GM12875 (cell line): ENCODE measurements around the gene MCF2L.

Experiments used
- H3K4me3 ChIP-seq: one replicate; pipeline ENCODE4 v1.5.1; 2011; ENCODE audit warnings: low read depth, low read length, control low read depth
- TF ChIP-seq, protein P1 (sequence below): IDR thresholded peaks from 2 replicates; pipeline ENCODE4 v1.5.1; 2011; ENCODE audit warnings: low read depth, mild to moderate bottlenecking, control low read depth, inconsistent platforms, low read length, moderate library complexity, borderline replicate concordance; ENCODE audit not compliant: insufficient read depth

MCF2L gene

DNA sequence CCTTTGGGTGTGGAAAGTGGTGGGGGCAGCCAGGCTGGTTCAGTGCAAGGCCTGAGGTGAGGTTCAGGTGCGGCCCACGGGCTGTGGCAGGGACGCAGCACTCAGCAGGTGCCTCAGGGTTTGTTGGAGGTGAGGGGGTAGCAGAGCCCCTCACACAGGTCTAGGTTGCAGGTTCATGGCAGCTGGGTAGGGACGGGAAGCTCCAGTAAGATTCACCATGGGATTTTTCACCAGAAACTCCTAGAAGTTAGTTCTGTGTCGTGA is 14.0 kb downstream of the MCF2L start:
- TF ChIP-seq, protein P1, sequence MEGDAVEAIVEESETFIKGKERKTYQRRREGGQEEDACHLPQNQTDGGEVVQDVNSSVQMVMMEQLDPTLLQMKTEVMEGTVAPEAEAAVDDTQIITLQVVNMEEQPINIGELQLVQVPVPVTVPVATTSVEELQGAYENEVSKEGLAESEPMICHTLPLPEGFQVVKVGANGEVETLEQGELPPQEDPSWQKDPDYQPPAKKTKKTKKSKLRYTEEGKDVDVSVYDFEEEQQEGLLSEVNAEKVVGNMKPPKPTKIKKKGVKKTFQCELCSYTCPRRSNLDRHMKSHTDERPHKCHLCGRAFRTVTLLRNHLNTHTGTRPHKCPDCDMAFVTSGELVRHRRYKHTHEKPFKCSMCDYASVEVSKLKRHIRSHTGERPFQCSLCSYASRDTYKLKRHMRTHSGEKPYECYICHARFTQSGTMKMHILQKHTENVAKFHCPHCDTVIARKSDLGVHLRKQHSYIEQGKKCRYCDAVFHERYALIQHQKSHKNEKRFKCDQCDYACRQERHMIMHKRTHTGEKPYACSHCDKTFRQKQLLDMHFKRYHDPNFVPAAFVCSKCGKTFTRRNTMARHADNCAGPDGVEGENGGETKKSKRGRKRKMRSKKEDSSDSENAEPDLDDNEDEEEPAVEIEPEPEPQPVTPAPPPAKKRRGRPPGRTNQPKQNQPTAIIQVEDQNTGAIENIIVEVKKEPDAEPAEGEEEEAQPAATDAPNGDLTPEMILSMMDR: no peak
- no peak overlapping the region for H3K4me3 ChIP-seq

DNA sequence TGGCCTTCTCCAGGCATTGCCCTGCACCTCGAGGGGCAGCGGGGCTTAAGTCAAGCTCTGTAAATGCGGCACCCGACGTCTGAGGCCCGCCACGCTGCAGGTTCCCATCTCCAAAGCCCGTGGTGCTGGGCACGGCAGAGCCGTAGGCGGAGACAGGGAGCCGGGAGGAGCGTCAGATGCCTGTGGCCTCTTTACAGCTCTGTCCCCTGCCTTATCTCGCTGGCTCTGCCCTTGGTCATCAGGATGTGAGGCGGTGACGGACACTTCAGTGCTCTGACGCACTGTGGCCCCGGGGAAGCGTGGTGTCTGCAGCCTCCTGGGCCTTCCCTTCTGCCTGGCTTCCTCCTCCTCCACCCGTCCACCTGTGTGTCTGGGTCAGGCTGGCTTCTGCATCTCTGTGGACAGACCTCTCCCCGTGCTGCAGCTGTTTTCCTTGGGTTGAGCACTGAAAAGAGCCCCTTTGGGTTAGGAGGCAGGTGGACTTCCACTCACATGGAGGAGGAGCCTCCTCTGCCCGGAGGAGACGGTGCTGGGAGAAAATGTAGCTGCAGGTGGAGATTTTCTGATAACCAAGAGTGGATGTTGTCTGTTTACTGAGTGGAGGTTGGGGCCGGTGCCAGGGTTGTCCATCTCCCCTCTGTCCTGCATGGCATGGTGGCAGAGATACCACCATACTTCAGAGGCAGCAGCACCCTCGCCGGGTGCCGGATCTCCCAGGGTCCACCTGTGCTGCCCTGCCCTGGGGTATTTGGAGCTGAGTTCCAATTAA is 14.6 kb downstream of the MCF2L start:
- no peak overlapping the region for H3K4me3 ChIP-seq
- TF ChIP-seq, protein P1: no peak

DNA sequence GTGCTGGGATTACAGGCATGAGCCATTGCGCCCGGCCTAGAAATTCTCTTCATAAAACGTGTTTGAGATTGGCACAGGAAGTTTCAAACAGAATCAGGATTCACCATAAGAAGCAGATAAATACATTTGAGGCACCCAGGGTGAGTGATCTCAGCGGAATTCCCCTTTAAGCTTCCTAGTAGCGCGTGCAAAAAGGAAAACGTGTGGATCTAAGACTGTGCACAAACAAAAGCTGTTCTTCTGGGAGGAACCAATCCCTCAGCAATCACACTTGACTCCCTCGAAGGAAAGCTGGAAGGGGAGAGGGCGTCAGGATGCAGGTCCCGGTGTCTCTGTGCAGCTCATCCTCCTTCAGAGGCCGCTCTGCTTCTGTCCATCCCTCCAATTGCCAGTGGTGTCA is 15.5 kb downstream of the MCF2L start:
- no peak overlapping the region for H3K4me3 ChIP-seq
- TF ChIP-seq, protein P1: no peak

DNA sequence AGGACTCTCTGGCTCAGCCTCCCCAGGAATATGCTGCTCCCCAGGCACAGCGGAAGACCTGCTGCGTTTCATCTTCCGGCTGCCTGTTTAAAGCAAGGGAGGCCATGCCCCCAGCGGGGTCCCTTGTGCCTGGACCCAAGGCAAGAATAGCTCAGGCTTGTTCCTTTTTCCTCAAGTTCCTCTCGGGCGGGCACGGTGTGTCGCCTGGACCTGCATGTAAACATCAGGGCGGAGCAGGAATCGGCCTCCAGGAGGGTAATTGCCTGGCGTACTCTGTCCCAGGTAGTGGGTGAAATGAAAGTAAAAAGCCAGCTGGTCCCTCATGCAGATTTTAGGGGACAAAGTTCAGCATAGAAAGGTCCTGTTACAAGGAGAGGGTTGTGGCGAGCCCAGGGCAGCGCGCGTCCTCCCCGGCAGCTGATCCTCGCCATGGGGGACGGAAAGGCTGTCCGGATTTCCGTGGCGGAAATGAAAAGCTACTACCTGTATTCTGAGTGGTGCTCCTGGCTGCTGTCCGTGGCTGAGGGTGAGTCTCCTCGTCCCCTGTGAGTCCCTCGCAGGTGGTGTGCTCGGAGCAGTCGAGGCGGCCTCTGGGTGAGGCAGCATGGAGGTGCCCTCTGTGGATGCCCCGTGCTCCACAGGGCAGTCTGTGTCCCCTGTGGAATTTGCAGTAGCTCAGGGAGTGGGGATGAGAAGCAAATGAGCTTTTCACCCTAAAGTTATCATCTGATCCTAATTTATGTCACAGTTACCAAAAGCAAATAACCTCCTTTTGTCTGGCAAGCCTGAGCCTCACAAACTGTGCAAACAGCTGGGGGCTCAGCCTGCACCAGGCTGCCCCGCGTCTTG is 16.2 kb downstream of the MCF2L start:
- TF ChIP-seq, protein P1: no peak
- no peak overlapping the region for H3K4me3 ChIP-seq

DNA sequence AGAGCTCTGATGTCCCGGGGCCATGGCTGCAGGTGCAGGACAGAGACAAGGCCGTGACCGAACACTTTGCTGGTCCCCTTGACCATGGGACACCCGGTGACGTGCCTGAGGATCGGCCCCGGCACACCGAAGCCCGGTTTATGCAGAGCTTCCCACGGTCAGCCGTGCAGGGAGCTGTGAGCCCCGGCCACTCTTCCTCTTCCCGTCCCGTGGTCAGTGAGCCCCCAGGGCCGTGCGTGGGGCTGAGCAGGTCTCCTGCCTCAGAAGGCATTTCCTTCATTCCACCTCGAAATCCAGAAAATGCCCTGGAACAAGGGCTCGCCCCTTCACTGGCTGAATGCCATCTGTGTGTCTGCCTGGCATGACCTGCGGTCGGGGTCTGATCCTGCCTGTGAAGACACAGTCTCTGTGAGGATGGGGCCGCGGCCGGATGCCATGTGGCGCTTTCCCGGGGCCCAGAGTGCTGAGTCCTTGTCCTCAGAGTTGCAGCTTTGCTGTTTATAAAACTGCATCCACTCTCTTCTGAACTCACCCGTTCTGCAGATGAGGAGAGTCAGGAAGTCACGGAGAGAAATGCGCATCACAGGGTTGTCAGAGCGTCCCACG is 16.9 kb downstream of the MCF2L start:
- no peak overlapping the region for H3K4me3 ChIP-seq
- TF ChIP-seq, protein P1: no peak

DNA sequence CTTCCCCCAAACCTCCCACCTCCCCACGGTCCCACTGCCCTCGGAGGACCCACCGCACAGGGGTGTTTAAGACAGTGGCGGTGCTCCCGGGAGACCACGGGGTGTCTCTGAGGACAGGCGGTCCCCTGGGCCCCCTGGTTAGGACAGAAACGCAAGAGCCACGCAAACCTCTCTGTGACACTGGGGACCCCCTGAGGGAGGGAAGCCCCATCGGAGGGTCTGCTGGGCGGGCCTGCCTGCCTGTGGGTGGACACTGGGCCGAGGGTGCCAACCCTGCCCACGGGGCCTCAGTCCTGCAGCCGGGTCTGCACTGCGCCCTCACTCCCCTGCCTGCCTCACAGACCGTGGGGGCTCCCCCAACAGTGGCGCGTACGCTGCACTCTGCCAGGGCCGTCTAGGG is 17.5 kb downstream of the MCF2L start:
- TF ChIP-seq, protein P1: no peak

More for the DNA sequence above, 17.5 kb downstream of the MCF2L start:
- no peak overlapping the region for H3K4me3 ChIP-seq
